Body of pancreas (tissue), 4 donors: ENCODE results near the gene PCSK2. TPM values are rescaled to one million over a fixed set of nuclear protein-coding genes. Genes with fewer than 3 reads are reported as not detected.
A peak's percentile ranks its signal among the peaks of the same experiment; 100 is the strongest.

ENCODE experiments used
- ATAC-seq: fragments of 150-250 bp; one replicate; pipeline ENCODE4 v1.9.1; 2016
- DNase-seq, 4 donors: peaks; one replicate each; pipeline ENCODE4 v3.0.0-alpha.2; 2019
- H3K27ac ChIP-seq, 4 donors: fragments of 200-600 bp; sonication (generic); 1 replicate in 3 of 4; 2 replicates in 1 of 4; pipeline versions ENCODE4 v1.5.1 to v1.6.1; 2016 to 2019; ENCODE audit warnings: mild to moderate bottlenecking in 1 of 4, mixed read lengths in 1 of 4, moderate library complexity in 1 of 4
- H3K27me3 ChIP-seq, 2 donors: fragments of 200-600 bp; sonication (generic); one replicate each; pipeline ENCODE4 v1.6.0; 2016; ENCODE audit warnings: mild to moderate bottlenecking in 1 of 2
- H3K36me3 ChIP-seq, 2 donors: fragments of 200-600 bp; sonication (generic); replicated peaks in 1 of 2; 2 replicates each; pipeline ENCODE4 v1.5.1; 2016; ENCODE audit warnings: low read depth in 2 of 2; ENCODE audit not compliant: insufficient read depth in 1 of 2
- H3K4me1 ChIP-seq: fragments of 200-600 bp; sonication (generic); one replicate; pipeline ENCODE4 v1.6.0; 2016
- H3K4me3 ChIP-seq, 2 donors: fragments of 200-600 bp; sonication (generic); 1 replicate in 1 of 2; 2 replicates in 1 of 2; pipeline ENCODE4 v1.5.1; 2016 to 2019
- H3K9me3 ChIP-seq, 3 donors: fragments of 200-600 bp; sonication (generic); 1 replicate in 2 of 3; 2 replicates in 1 of 3; pipeline ENCODE4 v1.5.1; 2016
- POLR2A ChIP-seq, 3 donors: fragments of 450-650 bp; IDR thresholded peaks; one replicate each; pipeline ENCODE4 v1.6.1; 2016; ENCODE audit warnings: antibody characterized with exemption in 3 of 3, mild to moderate bottlenecking in 2 of 3
- WGBS, 2 donors: methylation state at CpG; one replicate each; pipeline ENCODE4 v1.1.5; 2017; 5-methylcytosine and 5-hydroxymethylcytosine counted together
- intact Hi-C: fragments of 100-400 bp; cut with DNase I; formaldehyde crosslinking; loops from one replicate; pipeline ENCODE4 v1.15.1; 2023
- total RNA-seq, 2 donors: library from RNA; depleted of rRNA; stranded (reverse); fragments of >200 nt; gene quantifications; one replicate each; pipeline ENCODE4 v1.1.0, GENCODE V29; 2016
- TF ChIP-seq, protein P1 (sequence below), 7 experiments: fragments of 450-650 bp in 4 of 7; fragments of 200-600 bp in 3 of 7; sonication (generic) in 3 of 7; IDR thresholded peaks; one replicate each; pipeline ENCODE4 v1.5.1; 2016 to 2019; ENCODE audit warnings: antibody characterized with exemption in 7 of 7

Gene PCSK2
- total RNA-seq, 2 donors from 2014 or later, result 3.3 to 7.0 TPM

DNA sequence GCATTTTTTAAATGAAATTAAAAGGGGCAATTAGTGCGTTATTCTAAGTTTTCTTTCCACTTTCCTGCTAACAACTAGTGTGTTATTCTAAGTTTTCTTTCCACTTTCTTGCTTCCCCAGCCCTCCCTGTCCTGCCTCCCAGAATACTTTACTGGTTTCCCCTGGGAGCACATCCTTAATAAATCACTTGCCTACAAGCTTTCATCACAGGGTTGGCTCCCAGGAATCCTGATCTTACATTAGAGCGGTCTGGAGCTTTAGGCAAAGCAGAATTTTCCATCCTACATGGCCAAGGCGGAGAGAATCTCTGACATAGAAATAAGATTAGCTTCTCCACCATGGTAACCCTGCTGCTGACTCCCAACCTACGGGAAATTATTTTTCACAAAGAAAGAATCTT, 154.0 kb downstream of the PCSK2 start:
- TF ChIP-seq, protein P1, sequence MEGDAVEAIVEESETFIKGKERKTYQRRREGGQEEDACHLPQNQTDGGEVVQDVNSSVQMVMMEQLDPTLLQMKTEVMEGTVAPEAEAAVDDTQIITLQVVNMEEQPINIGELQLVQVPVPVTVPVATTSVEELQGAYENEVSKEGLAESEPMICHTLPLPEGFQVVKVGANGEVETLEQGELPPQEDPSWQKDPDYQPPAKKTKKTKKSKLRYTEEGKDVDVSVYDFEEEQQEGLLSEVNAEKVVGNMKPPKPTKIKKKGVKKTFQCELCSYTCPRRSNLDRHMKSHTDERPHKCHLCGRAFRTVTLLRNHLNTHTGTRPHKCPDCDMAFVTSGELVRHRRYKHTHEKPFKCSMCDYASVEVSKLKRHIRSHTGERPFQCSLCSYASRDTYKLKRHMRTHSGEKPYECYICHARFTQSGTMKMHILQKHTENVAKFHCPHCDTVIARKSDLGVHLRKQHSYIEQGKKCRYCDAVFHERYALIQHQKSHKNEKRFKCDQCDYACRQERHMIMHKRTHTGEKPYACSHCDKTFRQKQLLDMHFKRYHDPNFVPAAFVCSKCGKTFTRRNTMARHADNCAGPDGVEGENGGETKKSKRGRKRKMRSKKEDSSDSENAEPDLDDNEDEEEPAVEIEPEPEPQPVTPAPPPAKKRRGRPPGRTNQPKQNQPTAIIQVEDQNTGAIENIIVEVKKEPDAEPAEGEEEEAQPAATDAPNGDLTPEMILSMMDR (IDR thresholded peaks at IDR 0.05), result no peak
- TF ChIP-seq POLR2A (IDR thresholded peaks at IDR 0.05), result no peak
- no peaks in the 10 kb centered on the region for H3K27me3 ChIP-seq
- H3K36me3 ChIP-seq, result no peaks in the 10 kb centered on the region
- no peaks in the 10 kb centered on the region for H3K4me1 ChIP-seq
- whole genome bisulfite sequencing, 2 donors, result 59 to 64% methylated on average over 4 of the region's 4 CpGs
- DNase-seq (no peak), ATAC-seq (no peak)
- H3K9me3 ChIP-seq, result no peaks in the 10 kb centered on the region
- intact Hi-C loops, result no loop called here
- no peak overlapping the region for H3K27ac ChIP-seq
- H3K4me3 ChIP-seq, result no peak overlapping the region

DNA sequence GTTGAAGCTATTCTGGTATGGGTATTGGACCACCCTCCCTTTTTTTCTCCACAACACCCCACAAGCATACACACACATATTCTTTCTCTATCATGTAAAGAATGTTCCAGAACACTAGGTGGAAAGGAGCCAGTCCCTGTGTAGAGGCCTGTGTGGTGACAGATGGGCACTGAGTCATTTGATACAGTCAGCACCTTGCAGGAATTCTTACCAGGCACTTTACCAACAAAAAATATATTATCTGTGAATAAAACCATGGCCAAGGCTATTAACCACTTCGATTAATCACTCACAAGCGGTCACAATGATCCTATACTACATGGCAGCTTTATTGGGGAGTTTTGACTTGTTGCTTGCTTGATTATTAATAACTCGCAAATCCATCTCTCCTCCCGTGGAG, 154.9 kb downstream of the PCSK2 start:
- Histone ChIP-seq H3K27me3 (no peaks in the 10 kb centered on the region), H3K27ac (no peak overlapping the region), H3K36me3 (no peaks in the 10 kb centered on the region), H3K9me3 (no peaks in the 10 kb centered on the region), H3K4me3 (no peak overlapping the region), H3K4me1 (no peaks in the 10 kb centered on the region)
- ATAC-seq (peak; percentile 69), DNase-seq (peak in 1 of 4 donors; percentile 24)
- 38 to 54% methylated on average over 4 of the region's 4 CpGs for whole genome bisulfite sequencing, 2 donors
- intact Hi-C loops, result no loop called here
- TF ChIP-seq POLR2A (IDR thresholded peaks at IDR 0.05), result no peak
- TF ChIP-seq, protein P1 (IDR thresholded peaks at IDR 0.05), result no peak

DNA sequence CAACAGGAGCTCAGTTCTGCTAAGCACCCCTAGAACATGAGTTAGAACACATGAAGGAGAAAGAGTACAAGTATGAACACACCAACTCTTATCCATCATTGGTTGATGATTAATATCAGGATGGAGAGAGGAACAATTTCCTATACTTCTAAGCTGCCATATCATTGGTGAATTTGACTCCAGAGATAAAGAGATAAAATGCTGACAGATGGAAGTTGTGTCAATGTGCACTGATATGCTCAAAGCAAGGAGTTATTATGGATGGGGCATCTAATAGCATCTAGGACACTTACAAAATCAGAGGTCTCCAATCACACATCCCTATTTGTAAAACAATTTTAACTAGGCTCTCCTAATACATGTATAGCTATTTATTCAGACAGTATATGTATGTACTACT, 159.0 kb downstream of the PCSK2 start:
- H3K27me3 ChIP-seq, result no peaks in the 10 kb centered on the region
- H3K4me1 ChIP-seq, result no peaks in the 10 kb centered on the region
- H3K9me3 ChIP-seq, result no peaks in the 10 kb centered on the region
- H3K36me3 ChIP-seq, result no peaks in the 10 kb centered on the region
- TF ChIP-seq, protein P1 (IDR thresholded peaks at IDR 0.05), result no peak
- TF ChIP-seq POLR2A (IDR thresholded peaks at IDR 0.05), result no peak
- H3K4me3 ChIP-seq, result no peak overlapping the region
- no peak overlapping the region for H3K27ac ChIP-seq
- ATAC-seq, result no peak
- intact Hi-C loops, result no loop called here
- no peak for DNase-seq

DNA sequence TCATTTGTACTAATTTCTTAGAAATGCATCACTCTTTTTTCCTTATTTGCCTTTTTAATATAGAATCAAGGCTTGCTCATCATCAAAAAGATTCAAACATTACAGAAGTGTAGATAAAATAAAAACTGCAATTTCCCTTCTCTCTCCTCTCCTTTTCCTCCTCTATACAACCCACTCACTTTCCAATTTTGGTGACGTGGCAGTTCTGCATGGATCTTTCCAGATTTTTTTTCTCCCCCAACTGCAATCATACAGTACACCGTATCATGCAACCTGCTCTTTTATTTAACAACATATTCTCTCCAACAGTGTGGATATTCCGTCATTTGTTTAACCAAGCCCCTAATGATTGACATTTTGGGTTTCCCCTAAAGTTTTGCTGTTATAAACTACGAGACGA, 163.8 kb downstream of the PCSK2 start:
- Histone ChIP-seq H3K4me1 (no peaks in the 10 kb centered on the region), H3K27me3 (no peaks in the 10 kb centered on the region), H3K27ac (no peak overlapping the region), H3K4me3 (no peak overlapping the region), H3K9me3 (no peaks in the 10 kb centered on the region), H3K36me3 (no peaks in the 10 kb centered on the region)
- TF ChIP-seq, protein P1 (IDR thresholded peaks at IDR 0.05), result no peak
- ATAC-seq (no peak), DNase-seq (no peak)
- 44 to 48% methylated on average over 5 of the region's 5 CpGs for WGBS, 2 donors
- intact Hi-C loops, result no loop called here

DNA sequence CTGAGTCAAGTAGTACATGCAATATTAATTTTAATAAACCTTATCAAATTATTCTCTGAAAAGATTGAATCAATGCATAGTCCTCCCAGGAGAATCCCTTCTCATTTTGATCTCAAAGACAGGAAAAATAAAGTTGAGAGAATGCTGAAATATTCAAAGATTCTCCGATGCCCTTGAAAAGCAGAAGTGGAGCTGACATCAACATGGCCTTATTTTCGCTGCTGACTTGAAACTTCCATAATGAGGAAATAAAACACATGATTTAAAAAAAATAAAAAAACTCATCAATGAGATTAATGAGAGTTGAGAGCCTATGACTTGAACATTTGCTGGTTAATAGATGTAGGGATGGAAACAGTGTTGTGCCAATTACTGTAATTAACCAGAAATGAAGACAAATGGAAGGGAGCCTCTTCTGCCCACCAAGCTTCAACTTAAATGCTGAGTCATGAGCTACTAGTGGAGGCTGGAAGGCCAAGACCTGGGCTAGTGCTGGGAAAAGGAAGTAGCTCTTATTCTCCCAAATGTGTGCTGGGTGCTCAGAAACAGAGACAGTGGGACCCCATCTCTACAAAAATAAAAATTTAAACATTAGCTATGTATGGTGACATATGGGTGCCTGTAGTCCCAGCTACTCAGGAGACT, 164.4 kb downstream of the PCSK2 start:
- H3K4me3 ChIP-seq, result no peak overlapping the region
- DNase-seq (no peak), ATAC-seq (no peak)
- 67 to 85% methylated on average over 2 of the region's 2 CpGs for WGBS, 2 donors
- no peak overlapping the region for H3K27ac ChIP-seq
- intact Hi-C loops, result no loop called here
- no peaks in the 10 kb centered on the region for H3K4me1 ChIP-seq
- H3K27me3 ChIP-seq, result no peaks in the 10 kb centered on the region
- H3K36me3 ChIP-seq, result no peaks in the 10 kb centered on the region
- no peak for TF ChIP-seq POLR2A (IDR thresholded peaks at IDR 0.05)
- TF ChIP-seq, protein P1 (IDR thresholded peaks at IDR 0.05), result no peak
- no peaks in the 10 kb centered on the region for H3K9me3 ChIP-seq
